Omental fat pad (tissue), 4 donors: ENCODE data around the gene PRR19. TPM values are rescaled to one million over a fixed set of nuclear protein-coding genes. Genes with fewer than 3 reads are reported as not detected.

Source experiments
- ATAC-seq: fragments of 150-250 bp; one replicate; pipeline ENCODE4 v1.9.1; 2016; ENCODE audit warnings: mild to moderate bottlenecking, moderate library complexity; ENCODE audit not compliant: low FRiP score
- DNase-seq: peaks from one replicate; pipeline ENCODE4 v3.0.0-alpha.2; 2019; ENCODE audit warnings: low spot score
- total RNA-seq, 4 donors: library from RNA; depleted of rRNA; stranded (reverse); fragments of >200 nt; gene quantifications; one replicate each; pipeline ENCODE4 v1.1.0, GENCODE V29; 2016
- TF ChIP-seq, protein P1 (sequence below), 3 donors: fragments of 450-650 bp; IDR thresholded peaks; one replicate each; pipeline ENCODE4 v1.5.1; 2016 to 2017; ENCODE audit warnings: antibody characterized with exemption in 3 of 3, mild to moderate bottlenecking in 3 of 3, moderate library complexity in 2 of 3

The PRR19 gene
- total RNA-seq, 4 donors from 2014 or later: 0.31 to 0.93 (median 0.72) TPM; not detected in 1

DNA sequence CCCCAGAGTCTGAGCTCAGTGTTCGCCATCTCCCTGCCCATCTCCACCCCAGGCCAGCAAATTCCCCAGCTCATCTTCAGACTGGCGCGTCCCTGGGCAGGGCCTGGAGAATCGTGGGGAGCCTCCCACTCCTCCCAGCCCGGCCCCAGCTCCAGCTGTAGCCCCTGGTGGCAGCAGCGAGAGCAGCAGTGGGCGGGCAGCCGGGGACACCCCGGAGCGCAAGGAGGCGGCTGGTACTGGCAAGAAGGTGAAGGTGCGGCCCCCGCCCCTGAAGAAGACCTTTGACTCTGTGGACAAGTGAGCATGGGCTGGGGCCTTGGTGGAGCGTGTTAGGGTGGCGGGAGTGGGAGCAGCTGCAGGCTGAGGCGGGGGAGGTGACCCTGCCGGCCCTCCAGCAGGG lies 8.4 kb upstream of the PRR19 start:
- ATAC-seq (no peak), DNase-seq (no peak)
- TF ChIP-seq, protein P1, sequence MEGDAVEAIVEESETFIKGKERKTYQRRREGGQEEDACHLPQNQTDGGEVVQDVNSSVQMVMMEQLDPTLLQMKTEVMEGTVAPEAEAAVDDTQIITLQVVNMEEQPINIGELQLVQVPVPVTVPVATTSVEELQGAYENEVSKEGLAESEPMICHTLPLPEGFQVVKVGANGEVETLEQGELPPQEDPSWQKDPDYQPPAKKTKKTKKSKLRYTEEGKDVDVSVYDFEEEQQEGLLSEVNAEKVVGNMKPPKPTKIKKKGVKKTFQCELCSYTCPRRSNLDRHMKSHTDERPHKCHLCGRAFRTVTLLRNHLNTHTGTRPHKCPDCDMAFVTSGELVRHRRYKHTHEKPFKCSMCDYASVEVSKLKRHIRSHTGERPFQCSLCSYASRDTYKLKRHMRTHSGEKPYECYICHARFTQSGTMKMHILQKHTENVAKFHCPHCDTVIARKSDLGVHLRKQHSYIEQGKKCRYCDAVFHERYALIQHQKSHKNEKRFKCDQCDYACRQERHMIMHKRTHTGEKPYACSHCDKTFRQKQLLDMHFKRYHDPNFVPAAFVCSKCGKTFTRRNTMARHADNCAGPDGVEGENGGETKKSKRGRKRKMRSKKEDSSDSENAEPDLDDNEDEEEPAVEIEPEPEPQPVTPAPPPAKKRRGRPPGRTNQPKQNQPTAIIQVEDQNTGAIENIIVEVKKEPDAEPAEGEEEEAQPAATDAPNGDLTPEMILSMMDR (IDR thresholded peaks at IDR 0.05): no peak

- TF ChIP-seq, protein P1 (IDR thresholded peaks at IDR 0.05): no peak
- no peak for ATAC-seq
These were observed 8.0 kb upstream of the PRR19 start for GRCh38 chr19:42293948-42294347.

GRCh38 chr19:42294471-42295137 lies 7.3 kb upstream of the PRR19 start:
- ATAC-seq (no peak), DNase-seq (no peak)
- TF ChIP-seq, protein P1 (IDR thresholded peaks at IDR 0.05): no peak

More at GRCh38 chr19:42293948-42294347, 8.0 kb upstream of the PRR19 start:
- DNase-seq: no peak

DNA sequence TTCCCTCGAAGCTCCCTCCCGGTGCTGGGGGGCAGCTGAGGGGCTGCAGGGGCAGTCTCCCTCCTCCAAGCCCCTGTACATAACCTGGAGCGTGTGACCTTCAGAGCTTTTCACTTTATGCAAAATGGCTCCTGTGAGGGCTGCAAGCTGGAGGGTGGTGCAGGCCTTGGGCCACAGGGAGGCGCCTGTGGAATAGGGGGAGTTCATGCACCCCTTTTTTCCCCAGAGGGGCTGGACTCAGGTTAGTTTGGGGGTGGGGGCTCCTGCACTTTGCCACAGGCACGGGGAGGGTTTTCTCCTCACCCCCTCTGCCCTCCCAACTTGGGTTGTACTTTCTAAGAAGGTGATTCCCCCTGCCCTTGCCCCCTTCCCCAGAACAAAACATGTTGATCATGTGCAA lies 6.6 kb upstream of the PRR19 start:
- DNase-seq (no peak), ATAC-seq (no peak)
- TF ChIP-seq, protein P1 (IDR thresholded peaks at IDR 0.05): no peak

- peak; percentile 69 for ATAC-seq
These were observed 6.0 kb upstream of the PRR19 start for GRCh38 chr19:42295831-42296525.

DNA sequence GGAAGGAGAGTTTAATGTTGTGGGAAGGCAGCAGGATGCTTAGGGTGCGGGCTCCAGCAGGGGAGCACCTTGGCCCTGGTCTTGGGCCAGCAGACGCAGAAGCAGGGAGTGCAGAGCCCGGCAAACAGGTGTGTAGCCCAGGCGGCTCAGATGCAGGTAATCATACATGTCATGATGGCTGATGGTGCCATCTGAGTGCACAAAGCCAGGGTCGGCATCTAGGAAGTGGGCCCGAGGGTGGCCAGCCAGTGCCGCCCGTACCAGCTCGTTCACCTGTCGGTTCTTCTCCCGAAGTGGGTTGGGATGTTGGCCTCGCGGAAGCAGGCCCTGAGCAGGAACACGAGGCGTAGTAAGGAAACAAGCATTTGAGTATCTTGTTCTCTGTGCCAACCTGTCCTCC lies 4.9 kb upstream of the PRR19 start:
- TF ChIP-seq, protein P1 (IDR thresholded peaks at IDR 0.05): no peak
- ATAC-seq: no peak
- no peak for DNase-seq

More at GRCh38 chr19:42295831-42296525, 6.0 kb upstream of the PRR19 start:
- TF ChIP-seq, protein P1 (IDR thresholded peaks at IDR 0.05): peak in 2 of 3 donors; percentile 29 to 87
- DNase-seq: peak; percentile 99

- ATAC-seq: no peak
- TF ChIP-seq, protein P1 (IDR thresholded peaks at IDR 0.05): no peak
These were observed 1.2 kb downstream of the PRR19 start for GRCh38 chr19:42303101-42303464.

More at GRCh38 chr19:42303101-42303464, 1.2 kb downstream of the PRR19 start:
- no peak for DNase-seq
